ENCODE data around the gene PRXL2B. TPM values are rescaled to one million over a fixed set of nuclear protein-coding genes. Genes with fewer than 3 reads are reported as not detected.
"Not testable (repeated sequence)": the region's sequence is repeated elsewhere in the genome, so short reads cannot be mapped to it uniquely, and the experiment has no call there.

Gene PRXL2B
- total and polyA plus RNA-seq, 12 donors, result 16.9 to 64.0 (median 30.2) TPM

DNA sequence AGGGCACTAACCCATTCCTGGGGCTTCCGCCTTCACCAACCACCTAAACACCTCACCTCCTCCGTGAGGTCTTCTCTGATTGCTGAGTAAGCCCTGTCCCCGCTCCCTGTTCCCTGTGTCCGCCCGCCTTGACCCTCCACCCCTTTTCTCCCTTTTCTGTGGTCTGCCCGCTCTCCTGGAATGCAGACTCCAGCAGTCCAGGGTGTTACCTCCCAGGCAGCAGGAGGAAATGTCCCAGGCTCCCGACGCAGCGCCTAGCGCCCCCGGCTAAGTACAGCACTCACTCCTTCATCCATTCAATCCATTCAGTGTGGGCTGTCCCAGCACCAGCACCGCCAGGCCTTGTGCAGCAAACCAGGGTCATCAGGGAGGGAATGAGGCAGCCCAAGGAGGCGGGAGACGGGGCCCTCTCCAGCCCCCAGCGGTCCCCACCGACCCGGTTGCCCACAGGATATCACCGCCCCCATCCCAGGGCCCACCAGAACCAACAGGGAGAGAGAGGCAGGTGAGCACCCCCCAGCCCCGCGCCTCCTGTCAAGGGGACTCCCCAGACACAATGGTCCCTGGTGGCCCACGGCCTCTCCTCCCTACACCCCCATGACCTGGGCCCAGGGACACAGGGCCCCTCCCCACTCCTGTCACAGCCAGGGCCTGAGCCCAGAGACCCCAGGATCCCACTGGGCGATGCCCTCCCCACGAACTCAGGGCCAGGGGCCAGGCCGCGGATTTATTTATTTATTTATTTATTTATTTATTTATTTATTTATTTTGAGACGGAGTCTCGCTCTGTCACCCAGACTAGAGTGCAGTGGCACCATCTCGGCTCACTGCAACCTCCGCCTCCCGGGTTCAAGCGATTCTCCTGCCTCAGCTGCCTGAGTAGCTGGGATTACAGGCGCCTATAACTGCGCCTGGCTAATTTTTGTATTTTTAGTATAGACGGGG, 20.2 kb upstream of the PRXL2B start:
- H3K9me3 ChIP-seq (replicated peaks in 1 of 3), result no peaks in the 10 kb centered on the region
- no peak for DNase-seq
- WGBS, 4 donors, result 66 to 78% (median 75%) methylated on average over 25 to 34 of the region's 34 CpGs

GRCh38 chr1:2567083-2567679, 19.4 kb upstream of the PRXL2B start:
- intact Hi-C loops (cut with DNase I), result no loop called here
- Histone ChIP-seq H3K27me3 (no peaks in the 10 kb centered on the region), H3K4me1 (replicated peaks in 1 of 2) (no peaks in the 10 kb centered on the region), H3K9me3 (replicated peaks in 1 of 3) (no peaks in the 10 kb centered on the region), H3K36me3 (replicated peaks in 1 of 2) (no peaks in the 10 kb centered on the region), H3K4me3 (no peak overlapping the region), H3K27ac (no peak overlapping the region)
- no peak for DNase-seq
- TF ChIP-seq, protein P1, sequence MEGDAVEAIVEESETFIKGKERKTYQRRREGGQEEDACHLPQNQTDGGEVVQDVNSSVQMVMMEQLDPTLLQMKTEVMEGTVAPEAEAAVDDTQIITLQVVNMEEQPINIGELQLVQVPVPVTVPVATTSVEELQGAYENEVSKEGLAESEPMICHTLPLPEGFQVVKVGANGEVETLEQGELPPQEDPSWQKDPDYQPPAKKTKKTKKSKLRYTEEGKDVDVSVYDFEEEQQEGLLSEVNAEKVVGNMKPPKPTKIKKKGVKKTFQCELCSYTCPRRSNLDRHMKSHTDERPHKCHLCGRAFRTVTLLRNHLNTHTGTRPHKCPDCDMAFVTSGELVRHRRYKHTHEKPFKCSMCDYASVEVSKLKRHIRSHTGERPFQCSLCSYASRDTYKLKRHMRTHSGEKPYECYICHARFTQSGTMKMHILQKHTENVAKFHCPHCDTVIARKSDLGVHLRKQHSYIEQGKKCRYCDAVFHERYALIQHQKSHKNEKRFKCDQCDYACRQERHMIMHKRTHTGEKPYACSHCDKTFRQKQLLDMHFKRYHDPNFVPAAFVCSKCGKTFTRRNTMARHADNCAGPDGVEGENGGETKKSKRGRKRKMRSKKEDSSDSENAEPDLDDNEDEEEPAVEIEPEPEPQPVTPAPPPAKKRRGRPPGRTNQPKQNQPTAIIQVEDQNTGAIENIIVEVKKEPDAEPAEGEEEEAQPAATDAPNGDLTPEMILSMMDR (IDR thresholded peaks at IDR 0.05), result no peak
- no peak for TF ChIP-seq POLR2A (IDR thresholded peaks at IDR 0.05)
- 71 to 89% (median 73%) methylated on average over 4 to 16 of the region's 16 CpGs for WGBS, 4 donors

More for the DNA sequence above, 20.2 kb upstream of the PRXL2B start:
- H3K27me3 ChIP-seq, result no peaks in the 10 kb centered on the region
- H3K27ac ChIP-seq, result no peak overlapping the region
- peaks cover 0 to 6% of the 10 kb centered on the region in 2 donors for H3K36me3 ChIP-seq (replicated peaks in 1 of 2)
- H3K4me3 ChIP-seq, result no peak overlapping the region
- intact Hi-C loops (cut with DNase I), result no loop called here
- no peak for TF ChIP-seq POLR2A (IDR thresholded peaks at IDR 0.05)
- TF ChIP-seq, protein P1 (IDR thresholded peaks at IDR 0.05), result no peak
- H3K4me1 ChIP-seq (replicated peaks in 1 of 2), result no peaks in the 10 kb centered on the region

GRCh38 chr1:2568187-2568816, 18.3 kb upstream of the PRXL2B start:
- H3K36me3 ChIP-seq (replicated peaks in 1 of 2); H3K4me3 ChIP-seq; H3K4me1 ChIP-seq (replicated peaks in 1 of 2); H3K27ac ChIP-seq; intact Hi-C loops (cut with DNase I); H3K9me3 ChIP-seq (replicated peaks in 1 of 3); H3K27me3 ChIP-seq; DNase-seq: not testable (repeated sequence)
- WGBS, 4 donors, result 30 to 39% (median 32%) methylated on average over 7 to 9 of the region's 17 CpGs; no CpG with 5 or more reads in 1 of the 4 donors

GRCh38 chr1:2569060-2569459, 17.5 kb upstream of the PRXL2B start:
- no peaks in the 10 kb centered on the region for H3K27me3 ChIP-seq
- H3K27ac ChIP-seq, result no peak overlapping the region
- no peaks in the 10 kb centered on the region for H3K36me3 ChIP-seq (replicated peaks in 1 of 2)
- no peak for DNase-seq
- intact Hi-C loops (cut with DNase I), result no loop called here
- WGBS, 4 donors, result 75 to 90% (median 83%) methylated on average over 10 to 17 of the region's 17 CpGs
- H3K4me3 ChIP-seq, result no peak overlapping the region
- no peak for TF ChIP-seq POLR2A (IDR thresholded peaks at IDR 0.05)
- H3K4me1 ChIP-seq (replicated peaks in 1 of 2), result no peaks in the 10 kb centered on the region
- no peaks in the 10 kb centered on the region for H3K9me3 ChIP-seq (replicated peaks in 1 of 3)

DNA sequence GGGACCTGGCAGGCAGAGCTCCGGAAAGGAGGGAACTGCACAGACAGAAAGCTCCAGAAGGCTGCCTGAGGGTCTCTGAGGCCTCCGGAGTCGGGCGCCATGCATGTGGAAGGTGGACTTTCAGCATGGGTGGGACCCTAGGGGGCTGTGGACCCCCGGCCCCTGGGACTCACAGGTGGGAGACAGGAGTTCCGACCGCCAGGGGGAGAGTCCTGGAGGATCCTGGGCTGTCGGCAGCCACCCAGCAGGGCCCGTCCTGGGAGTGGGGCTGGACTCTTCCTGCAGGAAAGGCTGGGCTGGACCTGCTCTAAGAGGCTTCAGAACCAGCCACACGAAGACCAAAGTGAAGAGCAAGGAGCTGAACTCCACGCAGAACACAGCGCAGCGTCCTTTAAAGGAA, 16.9 kb upstream of the PRXL2B start:
- H3K27ac ChIP-seq; H3K4me3 ChIP-seq; H3K36me3 ChIP-seq (replicated peaks in 1 of 2); H3K9me3 ChIP-seq (replicated peaks in 1 of 3); H3K27me3 ChIP-seq; DNase-seq; H3K4me1 ChIP-seq (replicated peaks in 1 of 2); intact Hi-C loops (cut with DNase I): not testable (repeated sequence)
- whole genome bisulfite sequencing, 4 donors, result 76 to 91% (median 88%) methylated on average over 4 to 13 of the region's 13 CpGs

Measured in adrenal gland (tissue), 12 donors.